DND-41 (cell line): ENCODE results near the gene TECRL.

Experiments
- CTCF ChIP-seq: IDR thresholded peaks from 2 replicates; pipeline ENCODE4 v1.5.1; 2012; ENCODE audit warnings: borderline replicate concordance, low read length, moderate library complexity, mild to moderate bottlenecking; ENCODE audit not compliant: poor library complexity, severe bottlenecking; ENCODE audit errors: extremely low read depth
- EZH2 ChIP-seq: IDR thresholded peaks from 3 replicates; pipeline ENCODE4 v1.6.1; 2012; ENCODE audit warnings: borderline replicate concordance, low read depth, mild to moderate bottlenecking, moderate library complexity, low read length, inconsistent platforms; ENCODE audit not compliant: severe bottlenecking

GRCh38 chr4:64341711-64342110 lies 67.5 kb downstream of the TECRL start:
- TF ChIP-seq CTCF (no peak), EZH2 (no peak)
